WI38 (cell line): ENCODE data around the gene IGFL4.

Source experiments
- H3K4me3 ChIP-seq: 2 replicates; pipeline ENCODE4 v1.5.1; 2011; ENCODE audit warnings: low read depth, mild to moderate bottlenecking, control low read depth, low read length
- CTCF ChIP-seq: IDR thresholded peaks from 2 replicates; pipeline ENCODE4 v1.5.1; 2012; ENCODE audit warnings: low read depth, mild to moderate bottlenecking, control low read depth, low read length

The IGFL4 gene

GRCh38 chr19:46073268-46073922 lies 32.6 kb upstream of the IGFL4 start:
- no peak for TF ChIP-seq CTCF
- H3K4me3 ChIP-seq = no peak overlapping the region

DNA sequence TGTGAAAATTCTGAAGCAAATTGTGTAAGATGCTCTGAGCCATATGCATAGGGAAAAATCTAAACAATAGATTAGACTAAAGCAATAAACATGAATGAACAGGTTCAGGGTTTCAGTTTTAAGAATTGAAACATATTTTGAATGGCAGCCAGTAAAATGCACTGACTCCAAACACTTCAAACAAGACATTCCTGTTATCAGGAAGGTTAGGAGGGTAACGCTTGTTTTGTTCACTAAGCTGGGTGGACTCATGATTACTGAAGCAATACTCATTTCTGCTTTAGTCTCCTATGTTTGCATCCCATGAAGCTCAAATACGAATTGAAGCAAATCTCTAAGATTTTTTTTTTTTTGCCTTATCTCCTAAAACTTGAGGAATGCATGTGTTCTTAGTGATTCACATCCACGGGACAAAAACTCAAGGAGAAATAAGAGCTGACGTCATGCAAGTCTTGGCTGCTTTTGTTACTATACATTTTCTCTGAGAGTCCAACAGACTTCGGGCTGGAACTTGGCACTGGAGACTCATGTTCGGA lies 29.1 kb upstream of the IGFL4 start:
- H3K4me3 ChIP-seq = no peak overlapping the region
- TF ChIP-seq CTCF = no peak

DNA sequence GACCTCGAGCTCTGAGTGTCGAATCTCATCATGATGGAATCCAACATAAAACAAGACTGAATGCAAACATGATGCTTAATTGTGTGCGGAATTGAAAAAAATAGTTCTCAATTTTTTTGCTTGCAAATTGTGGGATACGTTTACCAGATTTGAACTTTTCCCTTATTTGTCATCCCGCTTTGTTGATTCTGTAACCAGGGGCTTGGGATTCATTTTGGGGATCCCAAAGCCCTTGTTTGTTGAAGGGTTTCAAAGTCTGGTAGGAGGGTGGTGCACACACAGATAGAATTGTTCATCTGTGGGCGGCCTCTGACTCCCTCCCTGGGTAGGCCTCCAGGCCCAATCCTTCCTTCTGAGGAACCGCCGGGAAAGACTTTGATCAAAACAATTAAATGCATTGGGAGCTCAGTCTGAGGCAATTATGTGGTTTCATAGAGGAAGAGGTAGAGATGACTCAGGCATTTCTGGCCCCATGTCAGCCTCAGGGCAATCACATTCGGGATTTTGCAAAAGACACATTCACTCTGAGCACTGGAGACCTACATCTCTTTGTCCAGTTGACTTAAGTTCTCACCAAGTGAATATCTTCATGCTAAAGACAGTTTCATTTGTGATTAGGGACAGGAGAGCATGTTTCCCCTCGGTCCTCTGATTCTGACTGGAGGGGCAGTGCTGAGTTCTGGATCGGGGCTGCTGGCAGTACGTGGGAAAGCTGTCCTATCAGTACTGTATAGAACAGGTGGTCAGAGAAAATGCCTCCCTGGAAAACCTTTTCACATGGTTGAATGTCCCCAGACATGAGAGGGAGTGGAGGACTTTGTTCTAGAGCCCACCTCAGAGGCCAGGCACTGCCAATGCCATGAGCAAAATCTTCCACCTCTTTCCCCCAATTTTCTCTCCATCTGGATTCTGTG lies 27.8 kb upstream of the IGFL4 start:
- TF ChIP-seq CTCF = no peak
- no peak overlapping the region for H3K4me3 ChIP-seq

- TF ChIP-seq CTCF = no peak
- H3K4me3 ChIP-seq = no peak overlapping the region
Observed at GRCh38 chr19:46067691-46068090, 26.9 kb upstream of the IGFL4 start.

DNA sequence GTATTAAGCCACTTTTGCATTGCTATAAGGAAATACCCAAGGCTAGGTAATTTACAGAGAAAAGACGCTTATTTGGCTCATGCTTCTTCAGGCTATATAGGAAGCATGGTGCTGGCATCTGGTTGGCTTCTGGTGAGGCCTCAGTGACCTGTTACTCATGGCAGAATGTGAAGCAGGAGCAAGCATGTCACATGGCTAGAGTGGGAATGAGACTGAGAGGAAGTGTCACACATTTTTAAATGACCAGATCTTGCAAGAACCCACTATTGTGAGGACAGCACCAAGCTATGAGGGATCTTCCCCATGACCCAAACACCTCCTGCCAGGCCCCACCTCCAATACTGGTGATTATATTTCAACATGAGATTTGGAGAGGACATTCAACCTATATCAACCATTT lies 25.7 kb upstream of the IGFL4 start:
- no peak for TF ChIP-seq CTCF
- H3K4me3 ChIP-seq = no peak overlapping the region

DNA sequence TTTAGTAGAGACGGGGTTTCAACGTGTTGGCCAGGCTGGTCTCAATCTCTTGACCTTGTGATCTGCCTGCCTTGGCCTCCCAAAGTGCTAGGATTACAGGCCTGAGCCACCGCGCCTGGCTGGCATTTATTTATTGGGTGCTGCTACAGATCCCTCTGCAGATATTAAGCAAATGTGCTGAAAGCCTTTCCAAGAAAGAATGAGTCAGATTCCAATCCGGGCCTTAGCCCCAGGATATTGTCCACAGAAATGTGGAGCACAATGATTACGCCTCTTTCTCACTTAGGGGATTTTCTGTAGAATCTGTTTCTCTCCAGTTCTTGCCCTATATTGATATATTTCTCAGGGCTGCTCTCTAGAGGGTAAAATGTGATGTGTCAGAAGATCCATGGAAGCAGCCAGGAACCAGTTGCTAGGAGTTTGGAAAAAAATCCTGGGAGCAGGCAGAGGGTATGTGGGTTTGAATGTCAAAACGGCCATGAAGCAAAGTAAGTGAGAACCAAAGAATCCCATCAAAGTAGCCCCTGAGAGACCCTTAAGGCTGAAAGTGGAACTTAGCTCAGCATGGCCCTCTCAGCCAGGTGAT lies 24.8 kb upstream of the IGFL4 start:
- TF ChIP-seq CTCF = no peak
- no peak overlapping the region for H3K4me3 ChIP-seq
